Mesenchymal stem cell (in vitro differentiated cells and primary cell): ENCODE measurements around the gene PDE9A.

Experiments used
- DNase-seq: peaks from one replicate; pipeline ENCODE4 v3.0.0-alpha.2; 2013
- H2AFZ ChIP-seq: one replicate; pipeline ENCODE4 v1.6.1; 2013; ENCODE audit warnings: low read depth, mild to moderate bottlenecking, control low read depth, inconsistent platforms, low read length, moderate library complexity
- H2AK5ac ChIP-seq: 2 replicates; pipeline ENCODE4 v1.6.1; 2013; ENCODE audit warnings: low read length, moderate library complexity, mild to moderate bottlenecking, inconsistent platforms; ENCODE audit not compliant: severe bottlenecking
- H2BK120ac ChIP-seq: one replicate; pipeline ENCODE4 v1.6.1; 2013; ENCODE audit warnings: low read depth, mild to moderate bottlenecking, inconsistent platforms, low read length, moderate library complexity
- H2BK12ac ChIP-seq, 2 experiments: one replicate each; pipeline ENCODE4 v1.6.1; 2013; ENCODE audit warnings: inconsistent platforms in 2 of 2, low read length in 2 of 2, mild to moderate bottlenecking in 2 of 2, moderate library complexity in 2 of 2, control low read depth in 1 of 2
- H2BK15ac ChIP-seq: one replicate; pipeline ENCODE4 v1.6.1; 2013; ENCODE audit warnings: mild to moderate bottlenecking, low read depth, inconsistent platforms; ENCODE audit not compliant: poor library complexity, severe bottlenecking
- H2BK5ac ChIP-seq: 2 replicates; pipeline ENCODE4 v1.6.1; 2013; ENCODE audit warnings: low read depth, mild to moderate bottlenecking, low read length, control low read depth, inconsistent platforms; ENCODE audit not compliant: poor library complexity, severe bottlenecking
- H3K14ac ChIP-seq, 2 experiments: one replicate each; pipeline ENCODE4 v1.6.1; 2013; ENCODE audit warnings: inconsistent platforms in 2 of 2, low read length in 2 of 2, control low read depth in 1 of 2, mild to moderate bottlenecking in 1 of 2, moderate library complexity in 1 of 2
- H3K18ac ChIP-seq, 2 experiments: one replicate each; pipeline ENCODE4 v1.6.1; 2013; ENCODE audit warnings: inconsistent platforms in 2 of 2, low read length in 2 of 2, control low read depth in 1 of 2, low read depth in 1 of 2, mild to moderate bottlenecking in 1 of 2
- H3K23ac ChIP-seq, 2 experiments: one replicate each; pipeline ENCODE4 v1.6.1; 2013; ENCODE audit warnings: inconsistent platforms in 2 of 2, low read length in 2 of 2, mild to moderate bottlenecking in 2 of 2, moderate library complexity in 2 of 2, control low read depth in 1 of 2
- H3K27ac ChIP-seq: 2 replicates; pipeline ENCODE4 v1.5.1; 2013; ENCODE audit warnings: mild to moderate bottlenecking, moderate library complexity, low read length, control low read depth, inconsistent platforms; ENCODE audit not compliant: poor library complexity, severe bottlenecking
- H3K27me3 ChIP-seq, 2 experiments: 2 replicates each; pipeline versions ENCODE4 v1.6.1 to v1.7.0; 2013; ENCODE audit warnings: low read length in 2 of 2, mild to moderate bottlenecking in 2 of 2, moderate library complexity in 2 of 2, control low read depth in 1 of 2, inconsistent platforms in 1 of 2; ENCODE audit not compliant: control insufficient read depth in 1 of 2, insufficient read depth in 1 of 2
- H3K36me3 ChIP-seq, 2 experiments: 2 replicates each; pipeline versions ENCODE4 v1.6.1 to v1.7.0; 2013; ENCODE audit warnings: low read length in 2 of 2, control low read depth in 1 of 2, inconsistent platforms in 1 of 2, low read depth in 1 of 2, mild to moderate bottlenecking in 1 of 2; ENCODE audit not compliant: insufficient read depth in 2 of 2, control insufficient read depth in 1 of 2
- H3K4ac ChIP-seq, 2 experiments: one replicate each; pipeline ENCODE4 v1.6.1; 2013; ENCODE audit warnings: inconsistent platforms in 2 of 2, low read length in 2 of 2, mild to moderate bottlenecking in 2 of 2, moderate library complexity in 2 of 2, control low read depth in 1 of 2, low read depth in 1 of 2
- H3K4me1 ChIP-seq: 2 replicates; pipeline ENCODE4 v1.6.1; 2013; ENCODE audit warnings: low read depth, low read length, control low read depth; ENCODE audit not compliant: control insufficient read depth, insufficient read depth
- H3K4me2 ChIP-seq: 2 replicates; pipeline ENCODE4 v1.6.1; 2013; ENCODE audit warnings: low read length, mild to moderate bottlenecking, inconsistent platforms; ENCODE audit not compliant: poor library complexity, severe bottlenecking
- H3K4me3 ChIP-seq, 2 experiments: 2 replicates each; pipeline versions ENCODE4 v1.5.1 to v1.7.0; 2013; ENCODE audit warnings: low read length in 2 of 2, mild to moderate bottlenecking in 2 of 2, control low read depth in 1 of 2, low read depth in 1 of 2; ENCODE audit not compliant: insufficient read depth in 1 of 2
- H3K79me1 ChIP-seq: replicated peaks from 2 replicates; pipeline ENCODE4 v1.6.1; 2013; ENCODE audit warnings: mild to moderate bottlenecking, control low read depth, low read length, inconsistent platforms; ENCODE audit not compliant: poor library complexity, severe bottlenecking
- H3K9ac ChIP-seq: 2 replicates; pipeline ENCODE4 v1.7.0; 2013; ENCODE audit warnings: mild to moderate bottlenecking, low read length, moderate library complexity
- H3K9me3 ChIP-seq: 2 replicates; pipeline ENCODE4 v1.7.0; 2013; ENCODE audit warnings: mild to moderate bottlenecking, low read length; ENCODE audit not compliant: control insufficient read depth
- H4K8ac ChIP-seq: one replicate; pipeline ENCODE4 v1.6.1; 2013; ENCODE audit warnings: inconsistent platforms, mild to moderate bottlenecking, low read length, moderate library complexity
- H4K91ac ChIP-seq: one replicate; pipeline ENCODE4 v1.6.1; 2013; ENCODE audit warnings: mild to moderate bottlenecking, low read length, inconsistent platforms
- WGBS: methylation state at CpG from one replicate; pipeline ENCODE4 v1.1.7; 2013; ENCODE audit warnings: mixed read lengths; 5-methylcytosine and 5-hydroxymethylcytosine counted together

PDE9A gene

GRCh38 chr21:42695697-42696380, 42.4 kb downstream of the PDE9A start:
- H3K9ac ChIP-seq = peak overlapping the region; percentile 13
- H3K79me1 ChIP-seq = no peaks in the 10 kb centered on the region
- peaks cover 2% of the 10 kb centered on the region for H3K4me1 ChIP-seq
- no peak overlapping the region for H2BK12ac ChIP-seq
- H3K23ac ChIP-seq = no peak overlapping the region
- H3K4me3 ChIP-seq = no peak overlapping the region
- 73% methylated on average over 3 of the region's 9 CpGs for WGBS
- DNase-seq = peak; percentile 43
- H3K4me2 ChIP-seq = no peak overlapping the region
- H4K8ac ChIP-seq = no peak overlapping the region
- H3K27me3 ChIP-seq = peaks cover 0 to 18% of the 10 kb centered on the region in 2 experiments
- H3K9me3 ChIP-seq = peaks cover under 1% of the 10 kb centered on the region
- no peak overlapping the region for H3K4ac ChIP-seq
- H3K14ac ChIP-seq = no peak overlapping the region
- H3K36me3 ChIP-seq = peaks cover 0 to 10% of the 10 kb centered on the region in 2 experiments
- H2BK15ac ChIP-seq = no peak overlapping the region
- no peak overlapping the region for H2AK5ac ChIP-seq
- no peak overlapping the region for H3K27ac ChIP-seq
- H2BK120ac ChIP-seq = no peak overlapping the region
- H3K18ac ChIP-seq = no peak overlapping the region
- no peak overlapping the region for H2BK5ac ChIP-seq
- H4K91ac ChIP-seq = no peak overlapping the region
- no peak overlapping the region for H2AFZ ChIP-seq

- DNase-seq = no peak
- no peak overlapping the region for H2BK5ac ChIP-seq
- no peak overlapping the region for H3K4me2 ChIP-seq
- H3K9me3 ChIP-seq = peaks cover 8% of the 10 kb centered on the region
- H3K27ac ChIP-seq = no peak overlapping the region
- no peak overlapping the region for H3K4ac ChIP-seq
- no peak overlapping the region for H4K91ac ChIP-seq
- 93% methylated on average over 8 of the region's 9 CpGs for WGBS
- H3K79me1 ChIP-seq = no peaks in the 10 kb centered on the region
- H2AK5ac ChIP-seq = no peak overlapping the region
- H3K27me3 ChIP-seq = peaks cover 0 to 18% of the 10 kb centered on the region in 2 experiments
- H3K18ac ChIP-seq = no peak overlapping the region
- no peak overlapping the region for H2BK15ac ChIP-seq
- H4K8ac ChIP-seq = no peak overlapping the region
- H3K14ac ChIP-seq = no peak overlapping the region
- no peak overlapping the region for H3K9ac ChIP-seq
- no peak overlapping the region for H2BK120ac ChIP-seq
- H3K4me3 ChIP-seq = no peak overlapping the region
- no peak overlapping the region for H2AFZ ChIP-seq
- H3K23ac ChIP-seq = no peak overlapping the region
- no peak overlapping the region for H2BK12ac ChIP-seq
- peaks cover 2% of the 10 kb centered on the region for H3K4me1 ChIP-seq
- H3K36me3 ChIP-seq = peaks cover 0 to 10% of the 10 kb centered on the region in 2 experiments
Observed at GRCh38 chr21:42696501-42697040, 43.1 kb downstream of the PDE9A start.

DNA sequence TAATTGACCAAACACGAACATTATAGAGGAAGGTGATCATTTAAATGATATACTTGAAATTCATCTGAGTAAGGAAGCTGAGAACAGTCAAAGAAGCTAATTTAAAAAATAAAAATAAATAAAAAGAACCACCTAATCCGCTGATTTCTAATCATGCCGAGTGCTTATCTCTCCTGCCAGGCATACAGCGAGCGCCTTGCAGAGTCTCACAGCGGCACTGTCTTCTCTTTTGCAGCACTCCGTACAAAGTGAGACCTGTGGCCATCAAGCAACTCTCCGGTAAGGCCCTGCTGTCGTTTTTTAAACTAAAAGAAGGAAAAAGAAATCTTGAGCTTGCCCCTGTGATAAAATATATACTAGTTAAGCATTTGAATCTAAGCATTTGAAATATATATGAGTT, 45.3 kb downstream of the PDE9A start:
- H3K4me2 ChIP-seq = no peak overlapping the region
- H4K8ac ChIP-seq = no peak overlapping the region
- 95% methylated on average over 7 of the region's 9 CpGs for WGBS
- no peak overlapping the region for H2BK120ac ChIP-seq
- no peak overlapping the region for H2AFZ ChIP-seq
- no peak overlapping the region for H3K9ac ChIP-seq
- no peak overlapping the region for H4K91ac ChIP-seq
- H2BK5ac ChIP-seq = no peak overlapping the region
- no peak overlapping the region for H2BK12ac ChIP-seq
- H3K9me3 ChIP-seq = peaks cover 21% of the 10 kb centered on the region
- no peak overlapping the region for H3K4me3 ChIP-seq
- H3K27me3 ChIP-seq = peaks cover 0 to 22% of the 10 kb centered on the region in 2 experiments
- H3K27ac ChIP-seq = no peak overlapping the region
- H3K18ac ChIP-seq = no peak overlapping the region
- H2AK5ac ChIP-seq = no peak overlapping the region
- no peak for DNase-seq
- H2BK15ac ChIP-seq = no peak overlapping the region
- no peaks in the 10 kb centered on the region for H3K79me1 ChIP-seq
- peaks cover 0 to 14% of the 10 kb centered on the region in 2 experiments for H3K36me3 ChIP-seq
- H3K4ac ChIP-seq = no peak overlapping the region
- H3K23ac ChIP-seq = no peak overlapping the region
- no peak overlapping the region for H3K14ac ChIP-seq
- no peaks in the 10 kb centered on the region for H3K4me1 ChIP-seq

GRCh38 chr21:42699196-42699595, 45.8 kb downstream of the PDE9A start:
- Histone ChIP-seq H3K79me1 (no peaks in the 10 kb centered on the region), H2BK15ac (no peak overlapping the region), H4K8ac (no peak overlapping the region), H3K4me1 (peaks cover 5% of the 10 kb centered on the region), H3K14ac (no peak overlapping the region), H3K36me3 (peaks cover 0 to 14% of the 10 kb centered on the region in 2 experiments), H3K27ac (no peak overlapping the region), H3K4me3 (no peak overlapping the region), H3K4ac (no peak overlapping the region), H2AFZ (no peak overlapping the region), H2BK12ac (no peak overlapping the region), H3K9ac (no peak overlapping the region), H4K91ac (no peak overlapping the region), H3K27me3 (peaks cover 0 to 21% of the 10 kb centered on the region in 2 experiments), H3K4me2 (no peak overlapping the region), H2BK5ac (no peak overlapping the region), H3K18ac (no peak overlapping the region), H2AK5ac (no peak overlapping the region), H3K23ac (no peak overlapping the region), H3K9me3 (peaks cover 21% of the 10 kb centered on the region), H2BK120ac (no peak overlapping the region)
- DNase-seq = no peak
- 94% methylated on average over 5 of the region's 6 CpGs for WGBS
